HCT116 (cell line): Measurements from ENCODE around the gene AKAP13. TPM values are rescaled to one million over a fixed set of nuclear protein-coding genes. Genes with fewer than 3 reads are reported as not detected.

Source experiments
- ATAC-seq: fragments of 200-7000 bp; cut with Tn5 transposase; 2 replicates; pipeline ENCODE4 v1.9.1; 2020; ENCODE audit warnings: mild to moderate bottlenecking, moderate library complexity
- BruUV-seq: library from RNA; stranded (reverse); fragments of 400-500 nt; replicated peaks from 2 replicates; lab custom pipeline; 2021; lab: Mats Ljungman, UMichigan
- CTCF ChIA-PET: fragments of 300-600 bp; sonication (Branson Sonifier 250); formaldehyde crosslinking; loops from one replicate; lab custom pipeline; 2021; ENCODE audit warnings: antibody characterized with exemption; lab: Charles Lee
- POLR2A ChIA-PET: fragments of 300-600, 350-600 bp; sonication (Branson Sonifier 250); formaldehyde crosslinking; loops from one replicate; lab custom pipeline; 2021; ENCODE audit warnings: antibody characterized with exemption; lab: Charles Lee
- RAD21 ChIA-PET, 2 experiments: fragments of 300-600 bp; sonication (Branson Sonifier 250); formaldehyde crosslinking; loops; one replicate each; lab custom pipeline; 2023; ENCODE audit warnings: low total read pairs in 2 of 2; ENCODE audit not compliant: uncharacterized antibody in 2 of 2, unreplicated experiment in 2 of 2, low non-redundant PET in 1 of 2; lab: Charles Lee
- DNase-seq: peaks from one replicate; pipeline ENCODE4 v3.0.0-alpha.2; 2010; ENCODE audit warnings: low read depth, low spot score
- H2AFZ ChIP-seq: fragments of 200-600 bp; shearing (Covaris generic), sonication (generic); 2 replicates; pipeline ENCODE4 v1.6.1; 2017; ENCODE audit warnings: low read depth, mixed run types, mixed read lengths, antibody characterized with exemption, low read length; ENCODE audit not compliant: poor library complexity, severe bottlenecking
- H3K27ac ChIP-seq: 2 replicates; pipeline ENCODE4 v1.5.1; 2012; ENCODE audit warnings: low read depth, low read length
- H3K27me3 ChIP-seq: fragments of 200-600 bp; sonication (generic); 2 replicates; pipeline ENCODE4 v1.6.1; 2016; ENCODE audit warnings: mixed run types, low read length, mixed read lengths; ENCODE audit not compliant: insufficient read depth
- H3K36me3 ChIP-seq, 2 experiments: fragments of 200-500 bp in 1 of 2; fragments of 200-600 bp in 1 of 2; sonication (Bioruptor generic) in 1 of 2; sonication (generic) in 1 of 2; 2 replicates each; pipeline versions ENCODE4 v1.5.1 to v1.6.1; 2014 to 2016; ENCODE audit warnings: low read length in 2 of 2, inconsistent platforms in 1 of 2, mixed read lengths in 1 of 2, mixed run types in 1 of 2; ENCODE audit not compliant: insufficient read depth in 2 of 2, control insufficient read depth in 1 of 2
- H3K4me1 ChIP-seq, 2 experiments: fragments of 200-600 bp in 1 of 2; sonication (generic) in 1 of 2; 2 replicates each; pipeline versions ENCODE4 v1.5.1 to v1.6.1; 2012 to 2017; ENCODE audit warnings: low read length in 2 of 2, inconsistent platforms in 1 of 2, mild to moderate bottlenecking in 1 of 2, mixed read lengths in 1 of 2, mixed run types in 1 of 2, moderate library complexity in 1 of 2; ENCODE audit not compliant: insufficient read depth in 2 of 2, control insufficient read depth in 1 of 2
- H3K4me2 ChIP-seq: fragments of 200-600 bp; sonication (generic); 2 replicates; pipeline ENCODE4 v1.6.1; 2017; ENCODE audit warnings: mixed run types, low read length, mixed read lengths
- H3K4me3 ChIP-seq, 2 experiments: fragments of 200-600 bp in 1 of 2; sonication (generic) in 1 of 2; replicated peaks in 1 of 2; 2 replicates each; pipeline ENCODE4 v1.5.1; 2011 to 2016; ENCODE audit warnings: low read length in 2 of 2, control low read depth in 1 of 2, low read depth in 1 of 2, mild to moderate bottlenecking in 1 of 2, mixed read lengths in 1 of 2, mixed run types in 1 of 2
- H3K79me2 ChIP-seq: fragments of 200-600 bp; sonication (generic); 2 replicates; pipeline ENCODE4 v1.6.1; 2017; ENCODE audit warnings: mild to moderate bottlenecking, mixed run types, low read length, moderate library complexity, mixed read lengths; ENCODE audit not compliant: insufficient read depth
- H3K9ac ChIP-seq: fragments of 200-600 bp; sonication (generic); 2 replicates; pipeline ENCODE4 v1.6.1; 2016; ENCODE audit warnings: low read length, mixed read lengths
- H3K9me2 ChIP-seq: fragments of 200-600 bp; sonication (generic), shearing (Covaris generic); 2 replicates; pipeline ENCODE4 v1.6.1; 2017; ENCODE audit warnings: mixed run types, mild to moderate bottlenecking, moderate library complexity; ENCODE audit not compliant: insufficient read depth
- H3K9me3 ChIP-seq, 2 experiments: fragments of 200-500 bp in 1 of 2; fragments of 200-600 bp in 1 of 2; sonication (Bioruptor generic) in 1 of 2; sonication (generic) in 1 of 2; 2 replicates each; pipeline ENCODE4 v1.6.1; 2014 to 2017; ENCODE audit warnings: low read length in 2 of 2, mixed read lengths in 2 of 2, inconsistent platforms in 1 of 2, low read depth in 1 of 2, mild to moderate bottlenecking in 1 of 2, mixed run types in 1 of 2, moderate library complexity in 1 of 2; ENCODE audit not compliant: control insufficient read depth in 1 of 2, insufficient read depth in 1 of 2
- H4K20me1 ChIP-seq: fragments of 200-600 bp; sonication (generic), shearing (Covaris generic); 2 replicates; pipeline ENCODE4 v1.6.1; 2017; ENCODE audit warnings: mixed run types, mild to moderate bottlenecking, moderate library complexity; ENCODE audit not compliant: insufficient read depth
- CTCF ChIP-seq, 3 experiments: fragments of 200-600 bp in 1 of 3; sonication (generic) in 1 of 3; IDR thresholded peaks in 2 of 3; conservative IDR thresholded peaks in 1 of 3; 2 replicates each; pipeline ENCODE4 v1.5.1; 2012 to 2017; ENCODE audit warnings: low read depth in 2 of 3, low read length in 2 of 3, antibody characterized with exemption in 1 of 3, borderline replicate concordance in 1 of 3, control low read depth in 1 of 3, mild to moderate bottlenecking in 1 of 3, mixed read lengths in 1 of 3, mixed run types in 1 of 3, moderate library complexity in 1 of 3; ENCODE audit not compliant: insufficient read depth in 1 of 3
- EGR1 ChIP-seq: IDR thresholded peaks from 2 replicates; pipeline ENCODE4 v1.6.1; 2012; ENCODE audit warnings: low read depth
- ELF1 ChIP-seq: IDR thresholded peaks from 2 replicates; pipeline ENCODE4 v1.6.1; 2012; ENCODE audit warnings: low read depth, borderline replicate concordance
- EZH2 ChIP-seq: fragments of 200-600 bp; sonication (generic); IDR thresholded peaks from 2 replicates; pipeline ENCODE4 v1.6.1; 2017; ENCODE audit warnings: antibody characterized with exemption, mixed run types
- EZH2phosphoT487 ChIP-seq: fragments of 200-600 bp; IDR thresholded peaks from 2 replicates; pipeline ENCODE4 v1.6.1; 2018; ENCODE audit warnings: antibody characterized with exemption, borderline replicate concordance
- MAX ChIP-seq: IDR thresholded peaks from 2 replicates; pipeline ENCODE4 v1.6.1; 2012
- ZFX ChIP-seq: fragments of 450-650 bp; IDR thresholded peaks from 2 replicates; pipeline ENCODE4 v1.6.1; 2017
- ZNF274 ChIP-seq: fragments of 200-500 bp; sonication (Bioruptor generic); IDR thresholded peaks from 2 replicates; pipeline ENCODE4 v1.6.1; 2014; ENCODE audit warnings: mild to moderate bottlenecking, low read depth, low read length, inconsistent platforms
- intact Hi-C: fragments of 100-400 bp; cut with micrococcal nuclease; formaldehyde crosslinking; loops from 2 replicates; pipeline ENCODE4 v1.10.0; 2022
- total RNA-seq: library from RNA; stranded (reverse); gene quantifications from one replicate; pipeline ENCODE4 v1.2.1, GENCODE V29; 2021; ENCODE audit not compliant: unreplicated experiment

Gene AKAP13
- total RNA-seq, 1 experiment from 2014 or later: 43.1 TPM

GRCh38 chr15:85717212-85717611, 336.8 kb downstream of the AKAP13 start:
- no peaks in the 10 kb centered on the region for H3K9me3 ChIP-seq
- DNase-seq: no peak
- H3K9ac ChIP-seq: no peak overlapping the region
- ATAC-seq: no peak
- no peaks in the 10 kb centered on the region for H3K27me3 ChIP-seq
- H3K27ac ChIP-seq: no peak overlapping the region
- H3K4me1 ChIP-seq: no peaks in the 10 kb centered on the region
- no peaks in the 10 kb centered on the region for H3K79me2 ChIP-seq
- TF ChIP-seq EGR1 (no peak), EZH2 (no peak), ZFX (no peak), CTCF (IDR thresholded peaks at IDR 0.05 in 2 of 3, conservative IDR thresholded peaks at IDR 0.05 in 1 of 3; ENCODE audit: borderline replicate concordance in 1 of 3, insufficient read depth in 1 of 3, low read depth in 2 of 3, low read length in 2 of 3) (no peak), ZNF274 (no peak), EZH2phosphoT487 (no peak), ELF1 (no peak), MAX (no peak)
- no peaks in the 10 kb centered on the region for H4K20me1 ChIP-seq
- no peaks in the 10 kb centered on the region for H3K9me2 ChIP-seq
- H3K36me3 ChIP-seq: peaks cover 8 to 11% of the 10 kb centered on the region in 2 experiments; a peak in 2 of 4 replicates
- H2AFZ ChIP-seq: no peak overlapping the region
- POLR2A ChIA-PET: no interaction called here
- CTCF ChIA-PET: no interaction called here
- intact Hi-C loops: no loop called here
- RAD21 ChIA-PET: no interaction called here
- no peak overlapping the region for H3K4me2 ChIP-seq
- BruUV-seq: no TSS peak
- H3K4me3 ChIP-seq: no peak overlapping the region
